KMS-11 (cell line): ENCODE results near the gene CLK3.

Source experiments
- H2AFZ ChIP-seq: fragments of 200-600 bp; sonication (generic); 2 replicates; pipeline ENCODE4 v1.6.1; 2016; ENCODE audit warnings: antibody characterized with exemption, mixed run types, low read depth
- H3K27ac ChIP-seq: fragments of 200-600 bp; sonication (generic); 2 replicates; pipeline ENCODE4 v1.6.1; 2016; ENCODE audit warnings: mild to moderate bottlenecking, mixed run types
- H3K27me3 ChIP-seq: fragments of 200-600 bp; sonication (generic); 2 replicates; pipeline ENCODE4 v1.6.1; 2017; ENCODE audit warnings: mild to moderate bottlenecking, low read depth, mixed run types, moderate library complexity; ENCODE audit not compliant: insufficient read depth
- H3K36me3 ChIP-seq: fragments of 200-600 bp; sonication (generic); 2 replicates; pipeline ENCODE4 v1.6.1; 2017; ENCODE audit warnings: mild to moderate bottlenecking, mixed run types; ENCODE audit not compliant: insufficient read depth
- H3K4me1 ChIP-seq: fragments of 200-600 bp; sonication (generic); 2 replicates; pipeline ENCODE4 v1.6.1; 2016; ENCODE audit warnings: mild to moderate bottlenecking, low read depth, mixed run types; ENCODE audit not compliant: poor library complexity, severe bottlenecking
- H3K4me2 ChIP-seq: fragments of 200-600 bp; sonication (generic); 2 replicates; pipeline ENCODE4 v1.7.0; 2016; ENCODE audit warnings: mild to moderate bottlenecking, mixed run types
- H3K4me3 ChIP-seq: fragments of 200-600 bp; sonication (generic); IDR thresholded peaks from 2 replicates; pipeline ENCODE4 v1.6.1; 2017; ENCODE audit warnings: low read depth, low read length, mixed read lengths; ENCODE audit not compliant: insufficient read depth
- H3K79me2 ChIP-seq: fragments of 200-600 bp; sonication (generic); 2 replicates; pipeline ENCODE4 v1.6.1; 2016; ENCODE audit warnings: low read depth, mixed run types; ENCODE audit not compliant: insufficient read depth
- H3K9ac ChIP-seq: fragments of 200-600 bp; sonication (generic); 2 replicates; pipeline ENCODE4 v1.6.1; 2016; ENCODE audit warnings: mild to moderate bottlenecking, mixed run types
- H4K20me1 ChIP-seq: fragments of 200-600 bp; sonication (generic); 2 replicates; pipeline ENCODE4 v1.6.1; 2016; ENCODE audit warnings: mild to moderate bottlenecking, mixed run types; ENCODE audit not compliant: insufficient read depth
- CTCF ChIP-seq: fragments of 200-600 bp; sonication (generic); conservative IDR thresholded peaks from 2 replicates; pipeline ENCODE4 v1.6.1; 2017; ENCODE audit warnings: low read depth, mild to moderate bottlenecking, antibody characterized with exemption, low read length, moderate library complexity, mixed read lengths

Gene CLK3

DNA sequence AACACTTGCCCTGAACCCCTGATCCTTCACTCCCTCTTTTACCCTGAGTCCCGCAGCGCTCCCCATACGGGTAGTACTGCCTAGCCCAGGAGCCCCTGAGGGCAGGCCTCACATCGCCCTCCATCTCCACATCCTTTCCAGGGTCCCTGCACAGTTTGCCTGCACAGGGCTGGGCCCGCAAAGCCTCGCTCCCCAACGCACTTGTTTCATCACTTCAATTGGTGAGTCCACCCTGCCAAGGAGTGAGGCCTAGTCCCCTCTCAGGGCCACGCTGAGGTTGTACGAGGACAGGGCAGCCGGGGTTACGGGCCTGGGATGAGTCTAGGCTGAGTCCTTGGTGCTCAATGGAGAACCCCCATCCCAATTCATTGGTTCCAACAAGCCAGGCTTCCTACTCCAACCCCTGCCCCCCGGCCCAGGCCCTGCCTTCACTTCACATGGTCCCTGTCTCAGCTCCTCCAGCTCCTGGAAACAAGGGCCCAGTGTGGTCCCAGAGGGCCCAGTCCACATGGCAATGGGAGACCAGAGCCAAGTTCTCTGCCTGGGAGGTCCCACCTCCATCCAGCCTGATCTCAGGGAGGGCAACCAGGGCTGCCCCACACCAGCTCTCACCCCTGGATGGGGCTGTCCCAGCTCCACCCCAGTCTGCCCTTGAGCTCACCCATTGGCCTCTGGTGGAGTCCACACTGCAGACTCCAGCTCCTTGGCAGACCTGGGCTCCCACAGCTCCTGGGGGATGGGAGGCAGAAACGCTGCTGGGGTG, 12.4 kb upstream of the CLK3 start:
- Histone ChIP-seq H3K4me3 (no peak overlapping the region), H4K20me1 (no peaks in the 10 kb centered on the region), H3K27me3 (no peaks in the 10 kb centered on the region), H3K4me2 (no peak overlapping the region), H3K36me3 (no peaks in the 10 kb centered on the region), H3K9ac (no peak overlapping the region), H3K4me1 (no peaks in the 10 kb centered on the region), H3K27ac (no peak overlapping the region), H2AFZ (no peak overlapping the region), H3K79me2 (no peaks in the 10 kb centered on the region)
- TF ChIP-seq CTCF, result no peak

DNA sequence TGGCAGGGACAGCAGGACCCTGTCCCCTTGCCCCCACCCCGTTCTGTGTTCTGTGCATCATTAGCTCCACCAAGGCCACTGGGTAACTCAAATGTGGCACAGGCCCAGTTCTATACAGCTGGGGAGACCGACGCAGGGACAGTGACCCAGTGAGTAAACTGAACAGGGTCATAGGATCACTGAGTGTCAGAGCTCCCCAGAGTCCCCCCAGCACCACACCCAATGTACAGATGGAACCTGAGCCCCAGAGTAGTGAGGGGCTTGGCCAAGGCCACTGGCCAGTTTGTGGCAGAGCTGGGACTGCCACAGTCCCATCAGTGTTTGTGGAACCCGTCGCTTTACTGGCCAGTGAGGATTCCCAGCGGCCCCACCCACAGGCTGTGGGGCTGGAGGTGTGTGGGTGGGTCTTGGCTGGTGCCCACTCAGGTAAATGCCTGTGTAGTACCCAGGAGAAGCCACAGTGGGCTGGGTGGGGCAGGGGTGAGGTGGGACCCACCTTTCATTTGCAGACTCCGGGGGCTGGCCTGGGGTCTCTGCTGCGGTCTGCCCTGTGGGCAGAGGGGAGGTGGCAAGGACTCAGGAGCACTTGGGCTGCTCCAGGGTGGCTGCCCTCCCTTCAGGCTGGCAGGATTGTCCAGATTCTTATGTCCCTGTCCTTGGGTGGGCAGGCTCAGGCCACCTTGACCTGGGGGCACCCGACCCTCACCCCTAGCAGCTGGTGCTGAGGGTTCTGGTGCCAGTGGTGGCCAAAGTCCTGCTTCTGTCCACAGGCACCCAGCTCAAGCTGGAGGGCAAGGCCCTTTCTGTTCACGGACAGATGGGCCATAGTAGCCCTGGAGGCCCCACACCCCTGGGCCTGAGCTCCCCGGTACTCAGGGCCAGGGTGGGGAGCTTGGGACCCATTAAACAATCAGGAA, 11.6 kb upstream of the CLK3 start:
- H3K27ac ChIP-seq, result no peak overlapping the region
- H3K36me3 ChIP-seq, result no peaks in the 10 kb centered on the region
- no peak overlapping the region for H3K4me3 ChIP-seq
- no peak overlapping the region for H2AFZ ChIP-seq
- H3K27me3 ChIP-seq, result no peaks in the 10 kb centered on the region
- no peaks in the 10 kb centered on the region for H4K20me1 ChIP-seq
- H3K79me2 ChIP-seq, result no peaks in the 10 kb centered on the region
- no peaks in the 10 kb centered on the region for H3K4me1 ChIP-seq
- H3K4me2 ChIP-seq, result no peak overlapping the region
- H3K9ac ChIP-seq, result no peak overlapping the region
- TF ChIP-seq CTCF, result no peak

GRCh38 chr15:74604983-74605794, 10.4 kb upstream of the CLK3 start:
- no peaks in the 10 kb centered on the region for H4K20me1 ChIP-seq
- no peak overlapping the region for H2AFZ ChIP-seq
- H3K36me3 ChIP-seq, result no peaks in the 10 kb centered on the region
- no peak for TF ChIP-seq CTCF
- no peak overlapping the region for H3K9ac ChIP-seq
- H3K4me3 ChIP-seq, result no peak overlapping the region
- no peaks in the 10 kb centered on the region for H3K4me1 ChIP-seq
- H3K4me2 ChIP-seq, result no peak overlapping the region
- H3K79me2 ChIP-seq, result no peaks in the 10 kb centered on the region
- H3K27me3 ChIP-seq, result no peaks in the 10 kb centered on the region
- no peak overlapping the region for H3K27ac ChIP-seq

DNA sequence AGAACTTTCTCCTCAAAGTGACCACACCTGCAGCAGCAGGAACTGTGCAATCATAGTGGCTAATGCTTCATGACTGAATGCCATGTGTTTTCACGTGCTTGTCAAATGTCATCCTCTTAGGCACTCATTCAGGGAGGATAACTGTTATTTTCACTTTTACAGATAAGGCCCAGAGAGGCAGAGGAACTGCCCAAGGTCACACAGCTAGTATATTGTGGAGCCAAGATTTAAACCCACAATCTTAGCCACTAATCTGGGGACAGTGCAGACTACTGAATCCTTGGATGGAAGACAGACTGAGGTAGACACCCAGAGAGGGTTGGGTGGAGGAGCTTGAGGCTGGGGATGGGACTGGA, 9.9 kb upstream of the CLK3 start:
- H3K36me3 ChIP-seq, result no peaks in the 10 kb centered on the region
- no peak overlapping the region for H3K4me3 ChIP-seq
- no peaks in the 10 kb centered on the region for H3K4me1 ChIP-seq
- H4K20me1 ChIP-seq, result no peaks in the 10 kb centered on the region
- H3K27ac ChIP-seq, result no peak overlapping the region
- no peak overlapping the region for H3K9ac ChIP-seq
- no peaks in the 10 kb centered on the region for H3K27me3 ChIP-seq
- no peak overlapping the region for H3K4me2 ChIP-seq
- TF ChIP-seq CTCF, result no peak
- no peak overlapping the region for H2AFZ ChIP-seq
- no peaks in the 10 kb centered on the region for H3K79me2 ChIP-seq
